Middle frontal gyrus (tissue), 1 donor: Measurements from ENCODE around the gene NBEA.

Experiments
- DNase-seq: peaks from one replicate; pipeline ENCODE4 v3.0.0-alpha.2; 2015; ENCODE audit warnings: low spot score; ENCODE audit errors: extremely low spot score

Gene NBEA

DNA sequence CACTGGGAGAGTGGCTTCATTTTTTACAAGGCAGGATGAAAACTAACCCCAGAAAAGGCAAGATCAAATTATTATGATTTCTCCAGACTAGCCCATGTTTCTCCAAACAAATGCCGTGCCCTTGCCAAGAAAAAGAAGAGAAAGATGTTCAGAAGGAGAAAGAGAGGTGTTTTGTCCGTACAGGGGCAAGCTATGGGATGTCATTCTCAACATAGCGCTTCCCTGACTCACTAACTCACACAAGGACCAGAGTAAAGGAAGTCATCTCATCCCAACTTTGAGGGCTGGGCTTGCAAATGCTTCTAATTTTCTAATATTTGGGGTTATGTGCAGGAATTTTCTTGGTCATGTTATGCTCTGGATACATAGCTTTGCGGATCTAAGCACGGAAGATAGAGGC lies 758.6 kb downstream of the NBEA start:
- no peak for DNase-seq

DNA sequence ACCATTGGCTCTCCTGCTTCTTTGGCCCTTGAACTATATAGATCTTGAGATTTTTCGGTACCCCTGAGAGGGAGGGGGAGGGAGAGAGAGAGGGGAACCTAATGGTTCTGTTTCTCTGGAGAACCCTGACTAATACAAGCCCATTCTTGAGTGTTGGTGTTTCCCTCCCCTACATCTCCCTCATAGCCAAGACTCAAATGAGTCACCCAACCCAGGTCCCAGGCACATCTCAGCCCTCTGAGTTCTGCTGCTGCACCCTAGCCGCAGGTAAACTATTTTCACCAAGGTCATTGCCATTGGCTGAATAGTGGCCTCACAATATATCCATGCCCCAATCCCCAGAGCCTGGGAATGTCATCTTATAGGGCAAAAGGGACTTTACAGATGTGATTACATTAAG lies 760.2 kb downstream of the NBEA start:
- DNase-seq = no peak

DNA sequence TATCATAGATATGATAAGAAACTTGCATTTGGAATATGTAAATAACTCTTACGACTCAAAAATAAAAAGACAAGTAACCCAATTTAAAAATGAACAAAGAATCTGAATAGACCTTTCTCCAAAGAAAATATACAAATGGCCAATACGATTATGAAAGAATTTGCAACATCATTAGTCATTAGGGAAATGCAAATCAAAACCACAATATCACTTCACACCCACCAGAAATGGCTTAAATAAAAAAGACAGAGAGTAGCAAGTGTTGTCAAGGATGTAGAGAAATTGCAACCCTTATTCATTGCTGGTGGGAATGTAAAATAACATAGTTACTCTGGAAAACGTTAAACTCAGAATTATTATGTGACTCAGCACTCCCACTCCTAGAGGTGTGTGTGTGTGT lies 761.0 kb downstream of the NBEA start:
- no peak for DNase-seq

DNA sequence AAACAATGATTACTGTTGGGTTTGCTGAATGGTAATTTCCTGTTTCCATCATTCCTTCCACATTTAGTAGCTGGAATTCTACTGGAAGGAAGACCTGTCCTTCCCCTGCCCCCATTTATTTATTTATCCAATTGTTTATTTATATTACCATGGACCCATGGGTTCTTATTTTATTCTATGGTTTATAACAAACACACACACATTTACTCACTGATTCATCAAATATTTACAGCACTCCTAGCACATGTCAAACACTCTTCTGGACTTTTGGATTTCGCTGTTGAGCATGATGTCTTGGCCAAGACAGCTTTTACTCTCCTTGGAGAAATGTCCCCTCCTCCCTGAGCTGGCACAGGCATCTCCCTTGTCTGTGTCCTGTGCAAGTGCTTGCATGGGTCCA lies 762.3 kb downstream of the NBEA start:
- no peak for DNase-seq

DNA sequence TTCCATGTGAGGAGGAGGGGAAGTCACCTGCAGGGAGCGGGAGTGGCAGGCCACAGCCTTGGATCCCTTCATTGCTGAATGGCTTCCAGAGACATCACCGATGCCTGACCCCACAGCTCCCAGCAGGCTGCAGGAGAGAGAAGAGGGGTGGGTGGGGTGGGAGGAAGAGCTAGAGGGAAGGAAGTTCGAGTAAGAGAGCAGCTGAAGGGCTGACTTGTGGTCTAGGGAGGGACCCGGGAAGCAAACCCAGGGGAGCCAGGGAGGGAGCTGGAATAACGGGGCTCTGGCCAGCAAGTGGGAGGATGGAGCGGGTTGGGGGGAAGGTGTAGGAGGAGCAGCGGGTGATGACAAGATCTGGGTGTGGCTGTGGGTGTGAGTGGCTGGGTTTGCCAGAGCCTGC lies 764.2 kb downstream of the NBEA start:
- no peak for DNase-seq

DNA sequence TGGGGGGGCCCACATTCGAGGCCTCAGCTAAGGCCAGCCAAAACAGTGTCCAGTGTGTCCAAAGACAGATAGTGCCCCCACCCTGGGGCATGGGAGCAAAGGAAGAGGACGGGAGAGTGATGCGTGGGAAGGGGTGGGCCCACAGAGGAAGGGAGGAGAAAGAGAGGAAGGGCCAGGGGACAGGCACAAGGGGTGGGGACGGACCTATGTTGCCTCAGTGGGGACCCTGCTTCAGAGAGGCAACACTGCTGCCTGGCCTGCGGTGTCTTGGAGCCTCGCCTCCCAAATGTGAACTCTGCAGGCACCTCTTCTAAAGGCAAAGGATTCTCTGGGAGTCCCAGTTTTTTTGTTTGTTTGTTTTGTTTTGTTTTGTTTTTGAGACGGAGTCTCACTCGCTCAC lies 764.7 kb downstream of the NBEA start:
- no peak for DNase-seq

GRCh38 chr13:35711909-35712308 lies 769.8 kb downstream of the NBEA start:
- DNase-seq = no peak

DNA sequence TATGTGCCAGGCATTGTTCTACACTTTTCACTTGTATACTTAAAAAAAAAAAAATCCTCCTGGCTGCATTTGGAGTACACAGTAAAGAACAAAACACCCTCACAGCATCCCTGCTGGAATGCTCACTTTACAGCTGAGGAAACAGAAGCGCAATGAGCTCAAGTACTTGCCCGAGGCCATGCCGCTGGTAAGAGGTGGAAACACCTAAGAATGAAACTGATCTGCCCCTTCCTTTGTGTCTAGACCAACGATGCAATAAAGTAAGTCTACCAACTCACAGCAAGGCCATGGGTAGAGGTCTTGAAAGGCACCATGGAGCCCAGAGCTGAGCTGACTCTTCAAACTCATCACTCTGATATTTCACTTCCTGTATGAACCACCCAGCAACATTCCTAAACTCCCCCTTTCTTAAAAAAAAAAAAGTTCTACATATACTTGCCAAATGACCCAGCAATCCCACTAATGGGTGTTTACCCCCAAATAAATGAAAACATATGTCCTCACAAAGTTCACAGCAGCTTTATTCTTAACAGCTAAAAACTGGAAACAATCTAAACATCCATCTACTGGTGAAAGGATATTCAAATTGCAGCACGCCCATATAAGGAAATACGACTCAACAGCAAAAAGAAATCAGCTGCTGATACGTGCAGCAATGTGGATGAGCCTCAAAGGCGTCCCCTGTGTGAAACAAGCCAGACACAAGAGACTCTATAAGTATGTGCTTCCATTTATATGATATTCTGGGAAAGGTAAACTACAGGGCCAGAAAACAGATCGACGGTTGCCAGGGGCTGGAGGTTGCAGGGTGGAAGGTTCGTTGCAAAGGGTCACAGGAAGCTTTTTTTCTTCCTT lies 771.1 kb downstream of the NBEA start:
- DNase-seq = no peak

DNA sequence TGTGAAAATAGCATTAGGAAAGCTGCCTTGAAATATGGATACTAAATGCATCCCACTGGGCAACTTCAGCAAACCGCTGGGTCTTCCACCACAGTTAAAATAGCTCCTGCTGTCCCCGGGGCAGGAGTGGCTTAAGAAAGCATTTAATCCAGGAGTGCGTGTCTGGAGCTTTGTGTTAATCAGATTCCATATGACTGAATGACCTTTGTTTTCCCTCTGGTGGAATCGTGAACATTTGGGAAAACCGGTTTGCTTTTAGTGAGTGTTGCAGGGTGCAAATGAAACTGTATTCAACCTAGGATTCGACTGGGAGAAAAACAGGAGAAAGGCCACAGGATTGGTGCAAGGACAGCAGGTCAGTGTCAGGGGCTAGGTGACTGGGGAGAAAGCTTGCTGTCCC lies 772.1 kb downstream of the NBEA start:
- DNase-seq = no peak

GRCh38 chr13:35714588-35715377 lies 772.7 kb downstream of the NBEA start:
- no peak for DNase-seq

- DNase-seq = no peak
These were observed 774.1 kb downstream of the NBEA start for GRCh38 chr13:35716186-35716585.

DNA sequence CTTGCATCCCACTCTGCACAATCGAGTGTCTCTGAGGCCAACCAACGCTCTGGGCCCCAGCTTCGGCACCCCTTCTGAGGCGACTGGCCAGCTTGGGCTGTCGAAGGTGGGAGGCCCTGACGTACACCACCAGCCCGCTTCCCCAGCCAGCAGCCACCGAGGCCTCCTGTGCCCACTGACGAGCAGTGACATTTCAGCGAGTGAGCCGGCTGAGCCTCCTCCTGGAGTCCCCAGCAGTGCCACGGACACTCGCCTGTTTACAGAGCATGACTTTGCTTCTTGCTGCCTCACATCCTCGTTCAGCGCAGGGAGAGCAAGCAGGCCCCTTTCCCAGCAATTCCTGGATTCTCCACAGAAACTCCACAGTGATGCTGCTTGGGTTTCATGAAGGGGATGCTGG lies 774.7 kb downstream of the NBEA start:
- no peak for DNase-seq

DNA sequence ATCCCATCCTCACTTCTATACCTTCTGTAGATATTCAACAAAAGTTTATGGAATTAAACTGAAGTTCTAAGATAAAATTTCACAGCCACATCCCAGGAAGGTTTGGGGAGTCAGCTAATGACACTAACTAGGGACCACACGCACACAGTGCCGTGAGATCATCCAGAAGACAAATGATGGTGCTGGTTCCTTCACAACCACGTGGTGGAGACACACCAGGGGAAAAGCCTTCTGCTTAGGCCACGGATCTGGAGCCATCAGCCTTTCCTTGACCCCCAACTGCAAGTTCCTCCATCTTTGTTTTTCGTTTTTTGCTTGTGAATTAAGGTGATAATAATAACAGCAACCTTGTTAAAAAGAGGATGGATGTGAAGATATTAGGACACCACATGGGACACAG lies 776.0 kb downstream of the NBEA start:
- DNase-seq = no peak

GRCh38 chr13:35720290-35720689 lies 778.2 kb downstream of the NBEA start:
- no peak for DNase-seq

GRCh38 chr13:35720690-35721554 lies 778.9 kb downstream of the NBEA start:
- DNase-seq = no peak
